Esophagus muscularis mucosa (tissue), 4 donors: Measurements from ENCODE around the gene NAV2.

ENCODE experiments used
- CTCF ChIP-seq, 3 experiments: fragments of 200-600 bp in 2 of 3; fragments of 450-650 bp in 1 of 3; sonication (generic) in 2 of 3; IDR thresholded peaks; one replicate each; pipeline ENCODE4 v1.5.1; 2017 to 2019; ENCODE audit warnings: antibody characterized with exemption in 3 of 3, mild to moderate bottlenecking in 2 of 3, moderate library complexity in 1 of 3
- EP300 ChIP-seq: sonication (generic); formaldehyde crosslinking; IDR thresholded peaks from one replicate; pipeline ENCODE4 v1.6.1; 2017; ENCODE audit warnings: antibody characterized with exemption
- POLR2A ChIP-seq: fragments of 450-650 bp; IDR thresholded peaks from one replicate; pipeline ENCODE4 v1.6.1; 2017; ENCODE audit warnings: antibody characterized with exemption, moderate library complexity, mild to moderate bottlenecking, low read depth
- POLR2AphosphoS5 ChIP-seq, 2 donors: sonication (generic); formaldehyde crosslinking; IDR thresholded peaks; one replicate each; pipeline ENCODE4 v1.6.1; 2017; ENCODE audit warnings: antibody characterized with exemption in 2 of 2

- TF ChIP-seq CTCF (IDR thresholded peaks at IDR 0.05) (no peak), POLR2AphosphoS5 (IDR thresholded peaks at IDR 0.05) (no peak), POLR2A (no peak), EP300 (no peak)
Measured at GRCh38 chr11:19740586-19740985, 27.9 kb downstream of the NAV2 start.
